Measurements from ENCODE around the gene CAMKK1. TPM values are rescaled to one million over a fixed set of nuclear protein-coding genes. Genes with fewer than 3 reads are reported as not detected.

The CAMKK1 gene
- polyA plus RNA-seq, 1 donor from 2014 or later, result 8.9 TPM

GRCh38 chr17:3867606-3868005, 25.2 kb downstream of the CAMKK1 start:
- H3K9me2 ChIP-seq (ENCODE audit: insufficient read depth, low read length), result no peaks in the 10 kb centered on the region
- no peaks in the 10 kb centered on the region for H3K79me2 ChIP-seq (replicated peaks; ENCODE audit: insufficient read depth, low read length)
- TF ChIP-seq RAD21 (conservative IDR thresholded peaks at IDR 0.05), result no peak
- TF ChIP-seq EZH2 (IDR thresholded peaks at IDR 0.05; ENCODE audit: borderline replicate concordance, insufficient read depth, low read length, poor library complexity, severe bottlenecking), result no peak
- no peak for TF ChIP-seq CTCF (IDR thresholded peaks at IDR 0.05; ENCODE audit: poor library complexity, severe bottlenecking)
- TF ChIP-seq POLR2AphosphoS5 (IDR thresholded peaks at IDR 0.05), result no peak
- no peak for TF ChIP-seq REST (IDR thresholded peaks at IDR 0.05; ENCODE audit: borderline replicate concordance)
- TF ChIP-seq EP300 (conservative IDR thresholded peaks at IDR 0.05; ENCODE audit: poor library complexity, severe bottlenecking), result no peak
- TF ChIP-seq MXI1 (conservative IDR thresholded peaks at IDR 0.05; ENCODE audit: poor library complexity, severe bottlenecking), result no peak
- no peak for TF ChIP-seq SMC3 (conservative IDR thresholded peaks at IDR 0.05; ENCODE audit: poor library complexity)
- TF ChIP-seq TAF1 (IDR thresholded peaks at IDR 0.05; ENCODE audit: low read depth), result no peak
- H3K36me3 ChIP-seq (ENCODE audit: insufficient read depth, low read length), result peaks cover 3% of the 10 kb centered on the region
- no peak overlapping the region for H3K9ac ChIP-seq (ENCODE audit: low read length)
- no peak overlapping the region for H3K4me2 ChIP-seq (ENCODE audit: low read length)
- H3K4me3 ChIP-seq (ENCODE audit: low read length), result no peak overlapping the region
- no peak overlapping the region for H3K27ac ChIP-seq (ENCODE audit: low read length)
- H4K20me1 ChIP-seq (ENCODE audit: insufficient read depth), result no peaks in the 10 kb centered on the region
- no peaks in the 10 kb centered on the region for H3F3A ChIP-seq (ENCODE audit: insufficient read depth, low read length, poor library complexity, severe bottlenecking)
- H3K9me3 ChIP-seq (ENCODE audit: low read length), result no peaks in the 10 kb centered on the region
- no peak overlapping the region for H2AFZ ChIP-seq (ENCODE audit: low read depth, low read length)
- H3K27me3 ChIP-seq (ENCODE audit: insufficient read depth, low read depth, low read length), result no peaks in the 10 kb centered on the region

GRCh38 chr17:3867106-3867505, 25.7 kb downstream of the CAMKK1 start:
- no peak overlapping the region for H3K27ac ChIP-seq (ENCODE audit: low read length)
- H2AFZ ChIP-seq (ENCODE audit: low read depth, low read length), result no peak overlapping the region
- no peaks in the 10 kb centered on the region for H3K9me2 ChIP-seq (ENCODE audit: insufficient read depth, low read length)
- TF ChIP-seq RAD21 (conservative IDR thresholded peaks at IDR 0.05) (no peak), SMC3 (conservative IDR thresholded peaks at IDR 0.05; ENCODE audit: poor library complexity) (no peak), CTCF (IDR thresholded peaks at IDR 0.05; ENCODE audit: poor library complexity, severe bottlenecking) (no peak), MXI1 (conservative IDR thresholded peaks at IDR 0.05; ENCODE audit: poor library complexity, severe bottlenecking) (no peak)
- H3K4me3 ChIP-seq (ENCODE audit: low read length), result no peak overlapping the region
- no peaks in the 10 kb centered on the region for H3K27me3 ChIP-seq (ENCODE audit: insufficient read depth, low read depth, low read length)
- no peak overlapping the region for H3K9ac ChIP-seq (ENCODE audit: low read length)
- no peaks in the 10 kb centered on the region for H3K79me2 ChIP-seq (replicated peaks; ENCODE audit: insufficient read depth, low read length)
- no peak overlapping the region for H3K4me2 ChIP-seq (ENCODE audit: low read length)
- H3F3A ChIP-seq (ENCODE audit: insufficient read depth, low read length, poor library complexity, severe bottlenecking), result no peaks in the 10 kb centered on the region
- H4K20me1 ChIP-seq (ENCODE audit: insufficient read depth), result no peaks in the 10 kb centered on the region
- H3K9me3 ChIP-seq (ENCODE audit: low read length), result no peaks in the 10 kb centered on the region
- no peaks in the 10 kb centered on the region for H3K36me3 ChIP-seq (ENCODE audit: insufficient read depth, low read length)
